ENCODE results near the gene PHLPP2.

Gene PHLPP2

GRCh38 chr16:71637398-71637797 lies 87.1 kb downstream of the PHLPP2 start:
- H3K4me3 ChIP-seq (ENCODE audit: low read depth in 1 of 2, low read length in 2 of 2) = no peak overlapping the region
- no peak overlapping the region for H3K9ac ChIP-seq (ENCODE audit: low read depth, low read length)
- DNase-seq (no peak), ATAC-seq (ENCODE audit: insufficient read depth, low read depth) (no peak)
- no peaks in the 10 kb centered on the region for H3K36me3 ChIP-seq (ENCODE audit: insufficient read depth, low read length)
- H2AFZ ChIP-seq (ENCODE audit: low read depth, low read length) = no peak overlapping the region
- H3K27me3 ChIP-seq (ENCODE audit: insufficient read depth, low read length, poor library complexity) = no peaks in the 10 kb centered on the region
- no peaks in the 10 kb centered on the region for H3K9me3 ChIP-seq (ENCODE audit: insufficient read depth, low read length, severe bottlenecking)
- H3K79me2 ChIP-seq (ENCODE audit: insufficient read depth, low read length) = no peaks in the 10 kb centered on the region
- H3K4me1 ChIP-seq (ENCODE audit: insufficient read depth, low read length) = no peaks in the 10 kb centered on the region
- H4K20me1 ChIP-seq (ENCODE audit: insufficient read depth, low read length) = no peaks in the 10 kb centered on the region
- no peak overlapping the region for H3K4me2 ChIP-seq (ENCODE audit: insufficient read depth, low read length)
- no peak for TF ChIP-seq CTCF (IDR thresholded peaks at IDR 0.05; ENCODE audit: borderline replicate concordance, extremely low read depth, low read length, poor library complexity, severe bottlenecking)
- no peak for TF ChIP-seq EZH2 (IDR thresholded peaks at IDR 0.05; ENCODE audit: borderline replicate concordance, low read depth, low read length, severe bottlenecking)
- H3K27ac ChIP-seq (ENCODE audit: low read length) = no peak overlapping the region

DNA sequence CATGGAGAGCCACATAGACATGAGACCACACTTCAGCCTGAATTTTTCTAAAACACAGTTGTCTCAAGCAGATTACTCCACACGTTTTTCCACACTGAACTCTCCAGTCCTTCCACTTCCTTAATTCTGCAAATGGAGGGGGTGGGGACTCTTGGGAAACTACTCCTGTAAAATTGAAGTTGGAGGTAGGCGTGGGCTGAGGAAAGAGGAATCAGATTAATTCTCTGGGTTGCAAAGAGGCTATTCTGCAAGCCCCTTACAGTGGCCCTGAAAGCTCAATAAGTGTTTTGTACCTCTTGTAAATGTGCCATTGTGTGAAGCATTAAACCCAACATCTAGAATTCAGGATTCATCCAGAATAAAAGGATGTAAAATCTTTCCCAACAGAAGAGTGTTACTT lies 88.9 kb downstream of the PHLPP2 start:
- TF ChIP-seq CTCF (IDR thresholded peaks at IDR 0.05; ENCODE audit: borderline replicate concordance, extremely low read depth, low read length, poor library complexity, severe bottlenecking) = no peak
- no peak for TF ChIP-seq EZH2 (IDR thresholded peaks at IDR 0.05; ENCODE audit: borderline replicate concordance, low read depth, low read length, severe bottlenecking)
- H2AFZ ChIP-seq (ENCODE audit: low read depth, low read length) = no peak overlapping the region
- H3K36me3 ChIP-seq (ENCODE audit: insufficient read depth, low read length) = no peaks in the 10 kb centered on the region
- no peaks in the 10 kb centered on the region for H4K20me1 ChIP-seq (ENCODE audit: insufficient read depth, low read length)
- H3K79me2 ChIP-seq (ENCODE audit: insufficient read depth, low read length) = no peaks in the 10 kb centered on the region
- no peak overlapping the region for H3K4me3 ChIP-seq (ENCODE audit: low read depth in 1 of 2, low read length in 2 of 2)
- H3K9ac ChIP-seq (ENCODE audit: low read depth, low read length) = no peak overlapping the region
- ATAC-seq (ENCODE audit: insufficient read depth, low read depth) (no peak), DNase-seq (no peak)
- H3K27me3 ChIP-seq (ENCODE audit: insufficient read depth, low read length, poor library complexity) = no peaks in the 10 kb centered on the region
- H3K4me2 ChIP-seq (ENCODE audit: insufficient read depth, low read length) = no peak overlapping the region
- H3K4me1 ChIP-seq (ENCODE audit: insufficient read depth, low read length) = no peaks in the 10 kb centered on the region
- no peak overlapping the region for H3K27ac ChIP-seq (ENCODE audit: low read length)
- H3K9me3 ChIP-seq (ENCODE audit: insufficient read depth, low read length, severe bottlenecking) = no peaks in the 10 kb centered on the region

GRCh38 chr16:71631776-71632175 lies 92.7 kb downstream of the PHLPP2 start:
- DNase-seq (no peak), ATAC-seq (ENCODE audit: insufficient read depth, low read depth) (no peak)
- Histone ChIP-seq H3K36me3 (ENCODE audit: insufficient read depth, low read length) (no peaks in the 10 kb centered on the region), H3K4me2 (ENCODE audit: insufficient read depth, low read length) (no peak overlapping the region), H3K9ac (ENCODE audit: low read depth, low read length) (no peak overlapping the region), H3K27ac (ENCODE audit: low read length) (no peak overlapping the region), H3K4me1 (ENCODE audit: insufficient read depth, low read length) (no peaks in the 10 kb centered on the region), H3K79me2 (ENCODE audit: insufficient read depth, low read length) (no peaks in the 10 kb centered on the region), H3K27me3 (ENCODE audit: insufficient read depth, low read length, poor library complexity) (no peaks in the 10 kb centered on the region), H3K9me3 (ENCODE audit: insufficient read depth, low read length, severe bottlenecking) (no peaks in the 10 kb centered on the region), H2AFZ (ENCODE audit: low read depth, low read length) (no peak overlapping the region), H4K20me1 (ENCODE audit: insufficient read depth, low read length) (no peaks in the 10 kb centered on the region), H3K4me3 (ENCODE audit: low read depth in 1 of 2, low read length in 2 of 2) (no peak overlapping the region)
- TF ChIP-seq CTCF (IDR thresholded peaks at IDR 0.05; ENCODE audit: borderline replicate concordance, extremely low read depth, low read length, poor library complexity, severe bottlenecking) = no peak
- no peak for TF ChIP-seq EZH2 (IDR thresholded peaks at IDR 0.05; ENCODE audit: borderline replicate concordance, low read depth, low read length, severe bottlenecking)

DNA sequence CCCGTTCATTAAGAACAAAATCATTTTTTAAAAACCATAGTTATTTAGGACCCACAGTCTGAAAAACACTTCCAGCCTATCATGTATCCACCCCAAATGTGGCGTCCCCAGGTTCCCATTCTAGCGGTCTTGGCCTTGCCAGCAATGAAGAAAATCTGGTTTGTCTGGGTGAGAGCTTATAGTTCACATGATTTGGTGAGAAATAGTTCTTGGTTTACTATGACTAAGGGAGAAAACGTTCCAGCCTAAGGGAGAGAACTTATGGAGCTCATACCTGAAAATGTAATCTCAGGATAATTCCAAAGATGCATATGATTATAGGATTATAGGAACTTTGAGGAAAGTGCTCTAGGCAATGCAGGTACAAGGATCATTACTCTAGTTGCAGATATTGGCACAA lies 93.7 kb downstream of the PHLPP2 start:
- Histone ChIP-seq H3K9me3 (ENCODE audit: insufficient read depth, low read length, severe bottlenecking) (no peaks in the 10 kb centered on the region), H3K4me3 (ENCODE audit: low read depth in 1 of 2, low read length in 2 of 2) (no peak overlapping the region), H3K27ac (ENCODE audit: low read length) (no peak overlapping the region), H3K9ac (ENCODE audit: low read depth, low read length) (no peak overlapping the region), H3K4me2 (ENCODE audit: insufficient read depth, low read length) (no peak overlapping the region), H4K20me1 (ENCODE audit: insufficient read depth, low read length) (no peaks in the 10 kb centered on the region), H3K27me3 (ENCODE audit: insufficient read depth, low read length, poor library complexity) (no peaks in the 10 kb centered on the region), H2AFZ (ENCODE audit: low read depth, low read length) (no peak overlapping the region), H3K4me1 (ENCODE audit: insufficient read depth, low read length) (no peaks in the 10 kb centered on the region), H3K79me2 (ENCODE audit: insufficient read depth, low read length) (no peaks in the 10 kb centered on the region), H3K36me3 (ENCODE audit: insufficient read depth, low read length) (no peaks in the 10 kb centered on the region)
- DNase-seq (no peak), ATAC-seq (ENCODE audit: insufficient read depth, low read depth) (no peak)
- TF ChIP-seq CTCF (IDR thresholded peaks at IDR 0.05; ENCODE audit: borderline replicate concordance, extremely low read depth, low read length, poor library complexity, severe bottlenecking) = no peak
- TF ChIP-seq EZH2 (IDR thresholded peaks at IDR 0.05; ENCODE audit: borderline replicate concordance, low read depth, low read length, severe bottlenecking) = no peak

All from DND-41 (cell line).